ENCODE measurements around the gene TSPAN9.

Gene TSPAN9

GRCh38 chr12:3042394-3042793 lies 34.8 kb upstream of the TSPAN9 start:
- no peaks in the 10 kb centered on the region for H3K9me3 ChIP-seq (ENCODE audit: severe bottlenecking)
- no peak for DNase-seq
- H3K27me3 ChIP-seq (ENCODE audit: insufficient read depth, low read depth, severe bottlenecking): no peaks in the 10 kb centered on the region
- H3K27ac ChIP-seq: no peak overlapping the region
- peaks cover 34% of the 10 kb centered on the region for H3K36me3 ChIP-seq
- TF ChIP-seq CTCF (IDR thresholded peaks at IDR 0.05; ENCODE audit: low read depth, low read length): no peak
- H3K4me3 ChIP-seq (ENCODE audit: low read depth, low read length): no peak overlapping the region

GRCh38 chr12:3042826-3043225 lies 34.4 kb upstream of the TSPAN9 start:
- no peak for TF ChIP-seq CTCF (IDR thresholded peaks at IDR 0.05; ENCODE audit: low read depth, low read length)
- H3K36me3 ChIP-seq: peaks cover 32% of the 10 kb centered on the region
- no peaks in the 10 kb centered on the region for H3K27me3 ChIP-seq (ENCODE audit: insufficient read depth, low read depth, severe bottlenecking)
- no peak overlapping the region for H3K27ac ChIP-seq
- H3K4me3 ChIP-seq (ENCODE audit: low read depth, low read length): no peak overlapping the region
- DNase-seq: no peak
- H3K9me3 ChIP-seq (ENCODE audit: severe bottlenecking): no peaks in the 10 kb centered on the region

- Histone ChIP-seq H3K9me3 (ENCODE audit: severe bottlenecking) (no peaks in the 10 kb centered on the region), H3K36me3 (peaks cover 27% of the 10 kb centered on the region), H3K4me3 (ENCODE audit: low read depth, low read length) (no peak overlapping the region), H3K27ac (no peak overlapping the region), H3K27me3 (ENCODE audit: insufficient read depth, low read depth, severe bottlenecking) (no peaks in the 10 kb centered on the region)
- no peak for TF ChIP-seq CTCF (IDR thresholded peaks at IDR 0.05; ENCODE audit: low read depth, low read length)
- DNase-seq: no peak
Measured at GRCh38 chr12:3043406-3043805, 33.8 kb upstream of the TSPAN9 start.

GRCh38 chr12:3044141-3044630 lies 33.0 kb upstream of the TSPAN9 start:
- peaks cover 22% of the 10 kb centered on the region for H3K36me3 ChIP-seq
- DNase-seq: no peak
- H3K27me3 ChIP-seq (ENCODE audit: insufficient read depth, low read depth, severe bottlenecking): no peaks in the 10 kb centered on the region
- no peak overlapping the region for H3K27ac ChIP-seq
- no peaks in the 10 kb centered on the region for H3K9me3 ChIP-seq (ENCODE audit: severe bottlenecking)
- no peak for TF ChIP-seq CTCF (IDR thresholded peaks at IDR 0.05; ENCODE audit: low read depth, low read length)
- H3K4me3 ChIP-seq (ENCODE audit: low read depth, low read length): no peak overlapping the region

GRCh38 chr12:3045494-3045893 lies 31.7 kb upstream of the TSPAN9 start:
- H3K27ac ChIP-seq: no peak overlapping the region
- no peak for TF ChIP-seq CTCF (IDR thresholded peaks at IDR 0.05; ENCODE audit: low read depth, low read length)
- no peak for DNase-seq
- no peak overlapping the region for H3K4me3 ChIP-seq (ENCODE audit: low read depth, low read length)
- no peaks in the 10 kb centered on the region for H3K27me3 ChIP-seq (ENCODE audit: insufficient read depth, low read depth, severe bottlenecking)
- no peaks in the 10 kb centered on the region for H3K9me3 ChIP-seq (ENCODE audit: severe bottlenecking)
- peaks cover 13% of the 10 kb centered on the region for H3K36me3 ChIP-seq

- H3K4me3 ChIP-seq (ENCODE audit: low read depth, low read length): no peak overlapping the region
- DNase-seq: no peak
- no peaks in the 10 kb centered on the region for H3K9me3 ChIP-seq (ENCODE audit: severe bottlenecking)
Measured at GRCh38 chr12:3045989-3046388, 31.2 kb upstream of the TSPAN9 start.

More at GRCh38 chr12:3045989-3046388, 31.2 kb upstream of the TSPAN9 start:
- H3K36me3 ChIP-seq: peaks cover 8% of the 10 kb centered on the region
- no peak overlapping the region for H3K27ac ChIP-seq
- no peaks in the 10 kb centered on the region for H3K27me3 ChIP-seq (ENCODE audit: insufficient read depth, low read depth, severe bottlenecking)
- no peak for TF ChIP-seq CTCF (IDR thresholded peaks at IDR 0.05; ENCODE audit: low read depth, low read length)

All from WERI-Rb-1 (cell line).